AML-193 (cell line): ENCODE results near the gene ATF6.
"Not testable (repeated sequence)": the region's sequence is repeated elsewhere in the genome, so short reads cannot be mapped to it uniquely, and the experiment has no call there.

Source experiments
- DNase-seq, 2 experiments: peaks; one replicate each; lab custom pipeline; 2025; lab: John Stamatoyannopoulos, UW

The ATF6 gene, protein sequence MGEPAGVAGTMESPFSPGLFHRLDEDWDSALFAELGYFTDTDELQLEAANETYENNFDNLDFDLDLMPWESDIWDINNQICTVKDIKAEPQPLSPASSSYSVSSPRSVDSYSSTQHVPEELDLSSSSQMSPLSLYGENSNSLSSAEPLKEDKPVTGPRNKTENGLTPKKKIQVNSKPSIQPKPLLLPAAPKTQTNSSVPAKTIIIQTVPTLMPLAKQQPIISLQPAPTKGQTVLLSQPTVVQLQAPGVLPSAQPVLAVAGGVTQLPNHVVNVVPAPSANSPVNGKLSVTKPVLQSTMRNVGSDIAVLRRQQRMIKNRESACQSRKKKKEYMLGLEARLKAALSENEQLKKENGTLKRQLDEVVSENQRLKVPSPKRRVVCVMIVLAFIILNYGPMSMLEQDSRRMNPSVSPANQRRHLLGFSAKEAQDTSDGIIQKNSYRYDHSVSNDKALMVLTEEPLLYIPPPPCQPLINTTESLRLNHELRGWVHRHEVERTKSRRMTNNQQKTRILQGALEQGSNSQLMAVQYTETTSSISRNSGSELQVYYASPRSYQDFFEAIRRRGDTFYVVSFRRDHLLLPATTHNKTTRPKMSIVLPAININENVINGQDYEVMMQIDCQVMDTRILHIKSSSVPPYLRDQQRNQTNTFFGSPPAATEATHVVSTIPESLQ

DNA sequence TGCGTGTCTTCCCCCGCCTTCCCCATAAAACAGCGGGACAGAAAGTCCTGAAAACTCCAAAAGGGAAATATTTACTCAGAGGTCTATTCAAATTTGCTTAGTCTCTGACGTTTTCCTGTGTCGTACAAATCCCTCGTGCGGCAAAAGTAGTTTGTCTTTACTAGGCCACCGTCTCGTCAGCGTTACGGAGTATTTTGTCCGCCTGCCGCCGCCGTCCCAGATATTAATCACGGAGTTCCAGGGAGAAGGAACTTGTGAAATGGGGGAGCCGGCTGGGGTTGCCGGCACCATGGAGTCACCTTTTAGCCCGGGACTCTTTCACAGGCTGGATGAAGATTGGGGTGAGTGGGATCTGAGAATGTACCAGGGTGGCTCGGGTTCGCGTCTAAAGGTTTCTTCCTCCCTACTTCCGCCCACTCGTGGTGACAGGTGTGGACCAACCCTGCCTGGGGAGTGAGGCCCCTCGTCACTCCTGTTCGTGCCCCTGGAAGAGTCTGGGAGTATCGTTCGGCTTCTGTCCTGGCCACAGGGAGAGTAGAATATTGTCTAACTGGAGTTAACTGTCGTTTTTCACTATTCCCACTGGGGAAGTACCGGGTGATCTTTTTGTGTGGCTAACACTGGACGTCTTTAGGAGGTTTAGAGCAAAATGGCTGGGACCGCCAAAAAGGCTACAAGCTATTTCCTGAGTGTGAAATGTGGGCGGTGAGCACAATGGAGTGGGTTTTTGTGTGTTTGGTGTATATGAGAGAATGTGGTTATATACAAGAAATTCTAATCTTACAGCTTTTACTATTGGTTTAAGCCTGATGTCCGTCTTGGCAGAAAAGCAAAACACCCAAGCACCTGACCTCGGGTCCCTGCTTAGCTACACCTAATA is at the start of gene ATF6:
Gene ATF6 (plus strand): TSS at position 219 of the 880 bp plus-strand sequence. CDS start 41 bp downstream, at position 260.
- peak; percentile 78 to 87 for DNase-seq

DNA sequence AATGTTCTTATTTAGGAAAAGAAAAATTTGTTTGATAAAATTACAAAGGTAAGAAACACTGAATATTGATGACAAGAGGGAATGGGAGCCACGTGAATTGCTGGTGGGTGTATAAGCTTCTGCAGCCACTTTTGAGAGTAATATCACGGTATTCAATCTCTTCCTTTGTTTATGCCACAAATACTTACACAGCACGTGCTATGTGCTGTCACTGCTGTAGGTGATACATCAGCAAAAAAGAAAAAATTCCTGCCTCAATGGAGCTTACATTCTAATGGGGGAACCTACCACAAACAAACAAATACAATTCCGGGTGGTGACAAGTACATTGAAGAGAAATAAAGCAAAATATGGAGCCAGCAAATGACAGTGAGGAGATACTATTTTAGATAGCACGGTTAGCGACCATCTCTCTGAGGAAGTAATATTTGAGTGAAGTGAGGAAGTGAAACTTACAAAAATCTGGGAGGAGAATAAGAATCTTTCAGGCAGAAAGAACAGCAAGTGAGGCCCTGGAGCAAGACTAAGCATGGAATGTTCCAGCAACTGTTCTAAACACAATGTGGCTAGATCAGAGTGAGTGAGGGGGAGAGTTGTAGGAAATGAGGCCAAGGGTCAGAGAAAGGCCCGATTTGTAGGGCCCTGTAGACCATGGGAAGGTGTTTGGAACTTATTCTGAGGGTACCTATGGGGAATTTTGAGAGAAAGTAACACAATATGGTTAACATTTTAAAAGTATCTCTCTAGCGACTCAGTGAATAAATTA is 47.4 kb upstream of the ATF6 start:
- DNase-seq = no peak

GRCh38 chr1:161719325-161719611 is 46.9 kb upstream of the ATF6 start:
- DNase-seq = no peak

GRCh38 chr1:161720422-161720821 is 45.7 kb upstream of the ATF6 start:
- DNase-seq = no peak

DNA sequence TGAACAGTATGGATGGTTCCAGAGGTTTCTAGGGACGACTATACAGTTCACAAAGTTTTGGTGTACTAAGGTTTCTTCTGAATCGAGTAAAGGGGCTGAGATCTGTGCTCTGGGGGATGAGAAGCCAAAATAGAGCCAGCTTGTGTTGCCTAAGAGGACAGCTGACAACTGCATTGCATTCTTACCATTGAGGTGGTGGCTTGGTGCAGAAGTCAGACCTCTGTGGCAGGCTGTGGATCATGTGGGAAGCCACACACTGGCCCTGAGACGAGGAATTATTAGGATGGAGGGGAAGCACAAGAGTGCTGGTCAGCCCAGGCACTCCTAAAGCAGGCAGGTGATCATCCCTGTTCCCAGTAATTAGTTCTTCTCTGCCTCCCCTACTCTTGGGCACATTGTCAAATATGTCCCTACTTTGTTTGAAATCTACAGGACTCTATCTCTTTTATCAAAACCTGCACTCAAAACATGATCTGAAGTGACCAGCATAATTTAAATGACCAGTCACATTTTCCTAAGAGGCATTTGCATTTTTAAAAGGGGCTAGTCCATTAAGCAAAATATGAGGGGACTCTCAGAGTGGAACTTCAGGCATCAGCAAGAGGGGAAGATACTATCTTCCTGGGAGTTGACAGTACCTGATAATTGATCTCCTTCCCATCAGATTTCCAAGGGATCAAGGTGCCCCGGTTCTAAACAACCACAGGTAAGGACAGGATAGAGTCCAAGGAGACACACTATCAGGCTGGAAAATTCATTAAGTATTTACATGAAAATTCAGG is 45.0 kb upstream of the ATF6 start, which contains the start of gene FCRLB:
Gene FCRLB (plus strand): TSS at position 589 of the 782 bp plus-strand sequence. CDS start 1,129 bp downstream, outside the sequence.
- DNase-seq = no peak

GRCh38 chr1:161721738-161722343 is 44.3 kb upstream of the ATF6 start:
- peak; percentile 47 to 49 for DNase-seq

DNA sequence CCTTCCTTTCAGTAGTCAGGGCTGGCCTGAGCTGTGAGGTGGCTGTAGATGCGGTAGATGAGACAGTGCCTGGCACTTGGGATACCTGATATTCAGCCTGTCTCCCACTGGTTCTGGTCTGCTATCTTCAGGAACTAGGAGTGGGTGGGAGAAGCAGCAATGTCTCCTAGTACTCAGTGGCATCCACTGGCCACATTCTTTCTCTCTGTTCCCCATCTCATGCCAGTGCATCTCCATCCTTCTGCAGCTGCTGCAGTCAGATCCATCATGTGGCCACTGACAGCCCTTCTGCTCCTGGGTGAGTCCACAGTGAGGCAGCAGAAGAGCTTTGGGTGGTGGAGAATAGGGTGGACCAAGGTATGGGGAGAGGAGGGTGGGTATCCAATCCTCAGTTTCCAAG is 43.7 kb upstream of the ATF6 start:
- DNase-seq = no peak

GRCh38 chr1:161723459-161724141 is 42.5 kb upstream of the ATF6 start:
- no peak for DNase-seq

DNA sequence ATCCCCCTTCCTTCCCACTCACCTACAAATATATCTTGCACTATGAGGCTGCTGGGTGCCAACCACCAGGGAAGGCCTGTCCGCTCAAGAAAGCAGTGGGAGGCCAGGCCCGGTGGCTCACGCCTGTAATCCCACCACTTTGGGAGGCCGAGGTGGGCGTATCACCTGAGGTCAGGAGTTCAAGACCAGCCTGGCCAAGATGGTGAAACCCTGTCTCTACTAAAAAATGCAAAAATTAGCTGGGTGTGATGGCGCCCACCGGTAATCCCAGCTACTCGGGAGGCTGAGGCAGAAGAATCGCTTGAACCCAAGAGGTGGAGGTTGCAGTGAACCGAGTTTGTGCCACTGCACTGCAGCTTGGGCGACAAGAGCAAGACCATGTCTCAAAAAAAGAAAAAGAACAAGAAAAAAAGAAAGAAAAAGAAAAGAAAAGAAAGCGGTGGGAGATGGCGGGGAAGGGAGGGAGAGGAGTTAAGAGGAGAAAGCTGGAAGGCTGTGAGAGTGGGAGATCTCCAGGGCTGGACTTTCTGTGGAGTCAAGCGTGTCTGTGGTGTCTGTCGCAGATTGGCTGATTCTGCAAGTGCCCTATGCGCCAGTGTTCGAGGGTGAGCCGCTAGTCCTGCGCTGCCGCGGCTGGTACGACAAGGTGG is 40.7 kb upstream of the ATF6 start:
- DNase-seq = not testable (repeated sequence)

- peak; percentile 39 to 55 for DNase-seq
These were observed 40.1 kb upstream of the ATF6 start for GRCh38 chr1:161725908-161726472.

- DNase-seq = peak; percentile 21 to 23
These were observed 39.5 kb upstream of the ATF6 start for GRCh38 chr1:161726473-161727255.

GRCh38 chr1:161727256-161727924 is 38.7 kb upstream of the ATF6 start:
- DNase-seq = peak in 1 of 2 experiments; percentile 12

- DNase-seq = no peak
These were observed 37.5 kb upstream of the ATF6 start for GRCh38 chr1:161728376-161729226.

GRCh38 chr1:161730050-161730564 is 36.0 kb upstream of the ATF6 start:
- DNase-seq = peak; percentile 25 to 30

GRCh38 chr1:161731241-161731640 is 34.9 kb upstream of the ATF6 start:
- DNase-seq = no peak

DNA sequence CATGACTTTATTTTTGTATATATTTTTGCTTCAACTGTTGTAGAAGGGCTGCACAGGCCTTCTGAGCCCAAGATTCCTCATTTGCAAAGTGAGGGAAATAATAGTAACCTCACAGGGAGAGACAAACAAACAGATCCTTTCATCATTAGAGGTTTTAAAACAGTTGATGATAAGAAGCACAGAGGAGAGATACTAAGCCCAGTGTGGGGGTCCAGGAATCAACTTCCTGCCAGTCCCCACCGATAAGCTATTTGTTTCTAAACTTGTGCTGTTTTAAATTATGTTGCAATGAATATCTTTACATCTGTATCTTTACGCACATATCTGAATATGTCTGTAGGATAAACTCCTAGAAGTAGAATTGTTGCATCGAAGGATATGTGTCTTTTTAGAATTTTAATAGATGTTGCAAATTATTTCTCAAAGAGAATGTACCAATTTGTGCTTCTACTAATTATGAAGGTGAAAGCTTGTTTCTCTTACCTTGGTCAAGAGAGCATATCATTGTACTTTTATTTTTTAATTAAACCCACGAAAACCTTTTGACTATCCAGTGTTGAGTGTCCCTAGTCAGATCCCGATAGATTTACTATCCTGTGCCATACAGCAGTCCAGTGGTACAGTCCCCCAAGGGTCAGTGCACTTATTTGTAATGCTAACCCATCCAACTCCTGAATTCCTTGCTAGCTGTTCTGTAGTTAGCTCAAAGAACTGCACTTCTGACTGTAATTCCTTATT is 34.0 kb upstream of the ATF6 start:
- no peak for DNase-seq
